Daoy (cell line): ENCODE results near the gene PCSK5. TPM values are rescaled to one million over a fixed set of nuclear protein-coding genes. Genes with fewer than 3 reads are reported as not detected.
A peak's percentile ranks its signal among the peaks of the same experiment; 100 is the strongest.
"Not testable (repeated sequence)": the region's sequence is repeated elsewhere in the genome, so short reads cannot be mapped to it uniquely, and the experiment has no call there.

ENCODE experiments used
- DNase-seq: peaks from one replicate; pipeline ENCODE4 v3.0.0-alpha.2; 2015; ENCODE audit warnings: low read depth
- total RNA-seq: library from RNA; depleted of rRNA; stranded (reverse); fragments of >200 nt; shearing (Covaris generic); gene quantifications from 2 replicates; pipeline ENCODE4 v1.2.3, GENCODE V29; 2014; rRNA removed

PCSK5 gene
- 1.4 TPM in 2 replicates for total RNA-seq

- peak; percentile 96 for DNase-seq
Observed at GRCh38 chr9:75890472-75891276, at the start of gene PCSK5. Gene PCSK5 (plus strand): TSS chr9:75890673. CDS start chr9:75891182, 509 bp downstream.

DNA sequence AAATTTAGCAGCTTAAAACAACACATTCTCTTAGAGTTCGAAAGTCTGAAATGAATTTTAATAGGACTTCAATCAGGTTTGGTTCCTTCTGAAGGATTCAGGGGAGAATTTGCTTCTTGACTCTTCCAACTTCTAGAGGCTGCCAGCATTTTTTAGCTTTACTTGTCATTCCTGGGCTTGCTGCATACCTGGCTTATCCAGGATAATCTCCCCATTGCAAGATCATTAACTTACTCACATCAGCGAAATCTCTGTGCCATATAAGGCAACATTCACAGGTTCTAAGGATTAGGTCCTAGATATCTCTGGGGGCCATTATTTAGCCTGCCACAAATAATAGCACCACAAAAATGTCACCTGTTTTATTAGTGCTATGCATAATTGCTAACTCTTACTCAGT, 46.2 kb upstream of the PCSK5 start:
- no peak for DNase-seq

- no peak for DNase-seq
Observed at GRCh38 chr9:75845806-75846205, 44.7 kb upstream of the PCSK5 start.

- DNase-seq, result no peak
Observed at GRCh38 chr9:75847085-75847484, 43.4 kb upstream of the PCSK5 start.

GRCh38 chr9:75850459-75851200, 39.8 kb upstream of the PCSK5 start:
- no peak for DNase-seq

DNA sequence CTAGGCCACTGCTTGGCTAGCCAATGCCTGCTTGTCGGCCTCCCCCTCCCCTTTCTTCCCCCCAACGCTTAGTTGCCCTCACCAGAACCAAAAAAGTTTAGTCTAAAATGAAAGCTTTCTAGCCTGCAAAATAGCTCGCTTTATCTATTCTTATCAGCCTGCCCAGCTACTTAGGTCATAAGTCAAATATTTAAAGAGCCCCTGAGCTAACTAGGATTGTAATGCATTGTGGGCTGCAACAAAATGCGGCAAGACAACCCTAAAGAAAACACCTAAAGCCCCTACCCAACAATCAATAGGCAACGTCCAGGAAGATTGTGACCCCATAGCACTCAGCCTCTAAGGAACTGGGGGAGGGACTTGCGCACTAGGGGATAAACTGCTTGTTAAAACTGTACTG, 38.6 kb upstream of the PCSK5 start:
- no peak for DNase-seq

DNA sequence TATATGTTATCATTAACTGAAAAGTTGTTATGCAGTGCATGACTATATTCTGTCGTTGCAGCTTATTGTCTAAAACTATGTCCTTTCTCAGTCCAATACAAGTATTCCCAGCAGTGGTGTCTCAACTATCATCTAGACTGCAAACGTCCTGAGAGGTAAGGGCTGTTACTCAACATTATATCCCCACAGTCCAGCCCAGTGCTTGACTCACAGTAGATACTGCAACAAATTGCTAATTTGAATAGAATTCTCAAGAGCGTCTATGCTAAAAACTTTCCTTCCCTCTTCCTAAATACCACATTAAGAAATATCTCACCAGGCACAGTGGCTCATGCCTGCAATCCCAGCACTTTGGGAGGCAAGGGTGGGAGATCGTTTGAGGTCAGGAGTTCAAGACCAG, 37.7 kb upstream of the PCSK5 start:
- DNase-seq, result no peak

GRCh38 chr9:75855509-75855908, 35.0 kb upstream of the PCSK5 start:
- no peak for DNase-seq

- no peak for DNase-seq
Observed at GRCh38 chr9:75858497-75859092, 31.9 kb upstream of the PCSK5 start.

- DNase-seq, result no peak
Observed at GRCh38 chr9:75864266-75864665, 26.2 kb upstream of the PCSK5 start.

DNA sequence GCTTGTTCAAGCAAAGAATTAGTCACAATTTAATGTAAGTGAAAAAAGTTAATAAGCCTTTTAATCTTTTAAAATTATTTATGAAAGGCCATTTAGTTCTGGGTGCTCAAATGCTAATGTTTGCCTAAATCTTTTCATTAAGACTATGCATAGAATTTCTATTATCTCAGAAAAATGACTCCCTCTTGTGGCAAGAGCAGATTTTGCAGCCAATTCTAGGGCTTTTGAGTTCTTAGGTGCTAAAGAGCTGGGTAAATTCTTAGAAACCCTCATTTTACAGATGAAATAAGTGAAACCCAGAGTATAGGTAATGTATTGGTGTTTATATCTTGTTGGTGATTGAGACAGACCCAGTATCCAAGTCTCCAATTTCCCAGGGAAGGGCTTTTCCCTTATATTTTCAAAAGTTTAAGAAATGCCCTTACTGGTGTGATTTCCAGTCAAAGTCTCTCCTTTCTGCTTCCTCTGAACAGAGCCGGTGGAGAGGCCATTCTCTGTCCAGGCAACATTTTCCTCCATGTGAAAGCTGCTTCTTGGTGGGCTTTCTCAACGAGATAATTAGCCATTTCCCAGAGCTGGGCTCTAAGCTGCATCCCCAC, 24.1 kb upstream of the PCSK5 start:
- peak; percentile 18 for DNase-seq

- DNase-seq, result not testable (repeated sequence)
Observed at GRCh38 chr9:75868526-75868925, 21.9 kb upstream of the PCSK5 start.

GRCh38 chr9:75869236-75869635, 21.2 kb upstream of the PCSK5 start:
- no peak for DNase-seq

GRCh38 chr9:75870450-75870849, 20.0 kb upstream of the PCSK5 start:
- no peak for DNase-seq

DNA sequence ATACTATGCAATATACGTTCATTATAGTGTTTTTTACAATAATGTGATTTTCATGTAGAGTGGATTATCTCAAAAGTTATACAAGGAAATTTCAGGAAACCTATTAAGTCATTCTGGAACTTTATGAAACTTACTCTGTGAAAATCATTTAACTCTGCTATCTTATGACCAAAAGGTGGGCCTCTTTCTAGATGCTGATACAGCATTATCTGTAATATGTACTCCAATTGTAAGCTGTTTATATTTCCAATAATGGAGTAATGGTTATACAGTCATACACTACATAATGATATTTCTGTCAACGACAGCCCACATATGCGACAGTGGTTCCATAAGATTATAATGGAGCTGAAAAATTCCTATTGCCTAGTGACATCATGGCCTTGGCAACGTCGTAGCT, 18.8 kb upstream of the PCSK5 start:
- no peak for DNase-seq

DNA sequence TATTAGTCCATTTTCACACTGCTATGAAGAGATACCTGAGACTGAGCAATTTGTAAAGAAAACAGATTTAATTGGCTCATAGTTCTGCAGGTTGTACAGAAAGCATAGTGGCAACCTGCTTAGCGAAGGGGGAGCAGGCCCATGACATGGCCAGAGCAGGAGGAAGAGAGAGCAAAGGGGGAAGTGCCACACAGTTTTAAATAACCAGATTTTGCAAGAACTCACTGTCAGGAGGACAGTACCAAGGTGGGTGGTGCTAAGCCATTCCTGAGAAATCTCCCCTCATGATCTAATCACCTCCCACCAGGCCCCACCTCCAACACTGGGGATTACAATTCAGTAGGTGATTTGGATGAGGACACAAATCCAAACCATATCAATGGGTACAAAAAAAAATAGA, 16.8 kb upstream of the PCSK5 start:
- DNase-seq, result no peak

- DNase-seq, result peak; percentile 5
Observed at GRCh38 chr9:75876999-75877640, 13.4 kb upstream of the PCSK5 start.

DNA sequence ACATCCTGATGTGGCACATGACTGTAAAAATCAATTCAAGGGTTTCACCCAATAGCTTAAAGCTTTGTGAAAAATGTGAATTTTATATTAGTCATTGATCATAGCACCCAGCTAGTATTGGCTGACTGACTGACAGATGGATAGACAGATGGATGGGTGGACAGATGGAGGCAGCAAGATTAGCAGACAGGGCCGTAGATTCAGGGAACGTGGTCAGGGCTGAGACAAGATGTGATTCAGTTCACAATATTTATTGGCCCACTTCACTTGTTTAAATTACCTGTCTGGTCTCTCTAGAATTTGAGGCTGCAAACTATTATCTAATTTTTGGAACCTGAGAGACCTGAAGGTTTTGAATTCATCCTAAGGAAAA, 12.0 kb upstream of the PCSK5 start:
- DNase-seq, result no peak

DNA sequence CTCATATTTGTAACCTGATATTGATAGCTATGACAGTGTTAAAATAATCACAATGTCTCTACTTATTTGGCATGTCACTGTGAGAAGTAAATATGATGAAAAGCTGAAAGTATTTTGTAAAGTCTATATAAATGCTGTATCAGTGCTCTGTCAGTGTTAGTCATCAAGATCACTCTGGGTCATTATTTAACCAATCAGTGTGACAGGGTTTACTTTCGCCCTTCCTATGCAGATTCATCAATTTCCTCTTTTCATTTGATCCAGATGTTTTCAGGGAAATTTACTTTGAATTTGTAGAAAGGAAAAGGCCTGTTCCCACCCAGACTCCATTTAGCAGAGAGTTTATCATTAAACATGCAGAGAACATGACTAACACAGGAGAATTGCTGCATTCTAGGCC, 9.9 kb upstream of the PCSK5 start:
- DNase-seq, result no peak

- no peak for DNase-seq
Observed at GRCh38 chr9:75881761-75882160, 8.7 kb upstream of the PCSK5 start.

DNA sequence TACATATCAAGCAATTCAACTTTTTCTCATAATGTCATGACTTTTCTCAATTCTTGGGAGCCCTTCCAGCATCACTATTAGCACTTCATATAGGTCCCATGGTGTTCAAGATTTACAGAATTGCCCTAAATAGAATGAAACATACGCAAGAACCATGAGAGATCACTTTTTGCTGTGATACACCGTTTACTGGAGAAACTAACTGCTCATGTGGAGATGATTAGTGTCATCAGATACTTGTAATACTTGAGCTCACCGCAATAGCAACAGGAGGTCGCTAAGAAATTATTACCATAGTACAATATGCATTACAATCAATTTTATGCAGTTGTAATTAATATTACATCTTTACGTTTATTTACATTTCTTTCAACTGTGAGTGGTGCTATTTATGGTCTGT, 4.8 kb upstream of the PCSK5 start:
- DNase-seq, result no peak

DNA sequence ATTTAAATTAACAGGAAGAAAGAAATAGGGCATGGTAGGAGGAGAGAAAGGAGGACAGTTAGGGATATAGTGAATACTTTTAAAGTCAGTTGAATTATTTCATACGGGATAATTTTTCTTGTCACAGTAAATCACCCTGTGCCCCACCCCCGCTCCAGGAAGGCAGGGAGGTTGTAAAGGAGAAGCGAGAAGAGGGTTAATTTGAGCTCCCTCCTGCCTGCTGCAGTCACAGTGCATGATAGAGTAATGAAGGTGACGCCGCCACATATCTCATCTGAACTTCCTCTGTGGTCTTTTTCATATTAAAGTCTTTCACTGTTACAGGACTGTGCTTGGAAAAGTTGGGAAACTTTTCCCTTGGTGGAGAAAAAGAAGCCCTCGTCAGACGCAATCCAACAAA, 896 bp upstream of the PCSK5 start:
- DNase-seq, result peak; percentile 24
